Activated T-helper 17 cell treated with anti-CD3 and anti-CD28 coated beads, Interleukin-2, amount 50 U/mL, for 72 hours (primary cell): ENCODE results near the gene KLHL8. TPM values are rescaled to one million over a fixed set of nuclear protein-coding genes. Genes with fewer than 3 reads are reported as not detected.

Source experiments
- ATAC-seq: fragments of 150-1000 bp; cut with Tn5 transposase; replicated peaks from 2 replicates; pipeline ENCODE4 v1.10.0; 2021; ENCODE audit warnings: mild to moderate bottlenecking, moderate library complexity
- H3K27ac Mint-ChIP-seq: one replicate; pipeline ENCODE4 v1.8.0; 2022; ENCODE audit warnings: mixed read lengths
- H3K27me3 Mint-ChIP-seq: one replicate; pipeline ENCODE4 v1.8.0; 2022; ENCODE audit warnings: mixed read lengths
- H3K36me3 Mint-ChIP-seq: one replicate; pipeline ENCODE4 v1.8.0; 2022; ENCODE audit warnings: low read depth, mild to moderate bottlenecking, mixed read lengths
- H3K4me1 Mint-ChIP-seq: one replicate; pipeline ENCODE4 v1.8.0; 2022; ENCODE audit warnings: mixed read lengths
- H3K4me3 Mint-ChIP-seq: one replicate; pipeline ENCODE4 v1.8.0; 2022; ENCODE audit warnings: mild to moderate bottlenecking, mixed read lengths
- H3K9me3 Mint-ChIP-seq: one replicate; pipeline ENCODE4 v1.8.0; 2022; ENCODE audit warnings: mixed read lengths
- total RNA-seq, 2 donors: library from RNA; stranded (reverse); gene quantifications; one replicate each; pipeline ENCODE4 v1.2.3, GENCODE V29; 2022

The KLHL8 gene
- total RNA-seq, 2 donors from 2014 or later: 5.6 to 12.0 TPM

DNA sequence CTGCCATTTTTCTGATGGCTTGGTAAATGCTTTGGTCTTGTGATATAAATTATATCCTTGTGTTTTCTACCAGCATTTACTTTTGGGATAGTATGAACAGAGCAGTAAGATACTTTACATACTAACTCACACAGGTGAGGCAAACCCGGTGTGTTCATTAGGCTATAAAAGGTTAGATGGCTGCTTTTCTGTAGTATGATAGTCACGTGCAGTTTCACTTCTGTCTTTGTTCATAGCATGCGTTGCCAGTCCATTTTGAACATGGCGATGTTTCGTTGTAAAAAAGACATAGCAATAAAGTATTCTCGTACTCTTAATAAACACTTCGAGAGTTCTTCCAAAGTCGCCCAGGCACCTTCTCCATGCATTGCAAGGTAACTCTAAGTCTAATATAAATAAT is 88.4 kb downstream of the KLHL8 start:
- Mint-ChIP-seq H3K4me1 (peaks cover 8% of the 10 kb centered on the region), H3K36me3 (peaks cover 97% of the 10 kb centered on the region), H3K27ac (no peak overlapping the region), H3K4me3 (no peak overlapping the region), H3K27me3 (no peaks in the 10 kb centered on the region), H3K9me3 (no peaks in the 10 kb centered on the region)
- ATAC-seq: no peak

- no peak for ATAC-seq
Observed at GRCh38 chr4:87130985-87131703, 89.3 kb downstream of the KLHL8 start.

DNA sequence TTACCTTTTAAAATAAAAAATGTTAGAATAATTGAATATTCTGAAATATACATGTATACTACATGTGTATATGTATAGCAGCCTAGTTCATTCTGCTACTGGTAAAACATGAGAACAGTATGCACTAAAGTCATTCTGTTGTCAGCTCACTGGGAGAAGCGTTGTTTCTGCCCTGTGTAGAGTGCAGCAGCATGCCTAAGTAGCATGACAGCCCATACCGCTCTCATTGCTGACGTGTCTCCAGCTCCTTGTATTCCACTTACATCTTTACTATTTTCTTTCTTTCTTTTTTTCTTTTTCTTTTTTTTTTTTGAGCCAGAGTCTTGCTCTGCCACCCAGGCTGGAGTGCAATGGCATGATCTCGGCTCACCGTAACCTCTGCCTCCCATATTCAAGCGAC is 90.7 kb downstream of the KLHL8 start:
- Mint-ChIP-seq H3K36me3 (peaks cover 97% of the 10 kb centered on the region), H3K9me3 (no peaks in the 10 kb centered on the region), H3K4me1 (peaks cover 8% of the 10 kb centered on the region), H3K4me3 (no peak overlapping the region), H3K27me3 (no peaks in the 10 kb centered on the region), H3K27ac (no peak overlapping the region)
- ATAC-seq: no peak

More at GRCh38 chr4:87130985-87131703, 89.3 kb downstream of the KLHL8 start:
- Mint-ChIP-seq H3K4me1 (peaks cover 8% of the 10 kb centered on the region), H3K9me3 (no peaks in the 10 kb centered on the region), H3K4me3 (no peak overlapping the region), H3K27ac (no peak overlapping the region), H3K36me3 (peaks cover 97% of the 10 kb centered on the region), H3K27me3 (no peaks in the 10 kb centered on the region)

DNA sequence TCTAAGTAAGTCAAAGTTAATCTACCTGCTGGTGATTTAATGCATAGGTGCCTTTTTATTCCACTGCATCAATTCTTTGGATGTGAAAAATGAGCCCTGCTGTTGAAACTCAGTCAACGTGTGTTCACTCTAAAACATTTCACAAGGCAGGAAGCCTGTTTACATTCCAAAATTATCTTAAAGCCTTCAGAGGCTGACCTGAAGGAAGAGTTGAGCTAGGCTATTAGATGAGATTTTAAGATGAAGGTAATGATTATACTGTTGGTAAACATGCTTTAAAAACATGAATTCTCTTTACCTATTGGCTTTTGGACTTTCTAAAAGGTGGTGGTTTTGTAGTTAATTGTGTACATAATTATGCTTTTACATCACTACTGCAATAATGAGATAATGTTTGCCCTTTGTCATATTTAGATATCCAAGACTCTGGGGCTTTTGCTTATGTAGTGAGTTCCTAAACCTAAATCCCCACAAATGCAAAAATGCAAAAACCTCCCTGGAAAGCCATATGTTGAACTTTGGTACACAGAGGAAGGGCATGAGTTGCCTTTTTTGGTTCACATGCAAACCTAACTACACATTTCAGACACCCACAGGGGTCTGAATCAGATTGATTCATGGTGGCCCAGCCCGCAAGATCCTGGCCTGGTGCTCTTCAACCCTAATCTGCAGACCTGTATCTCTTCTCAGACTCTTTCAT is 92.3 kb downstream of the KLHL8 start:
- Mint-ChIP-seq H3K36me3 (peaks cover 97% of the 10 kb centered on the region), H3K27ac (peak overlapping the region; percentile 72), H3K9me3 (no peaks in the 10 kb centered on the region), H3K4me1 (no peaks in the 10 kb centered on the region), H3K4me3 (no peak overlapping the region), H3K27me3 (no peaks in the 10 kb centered on the region)
- no peak for ATAC-seq

DNA sequence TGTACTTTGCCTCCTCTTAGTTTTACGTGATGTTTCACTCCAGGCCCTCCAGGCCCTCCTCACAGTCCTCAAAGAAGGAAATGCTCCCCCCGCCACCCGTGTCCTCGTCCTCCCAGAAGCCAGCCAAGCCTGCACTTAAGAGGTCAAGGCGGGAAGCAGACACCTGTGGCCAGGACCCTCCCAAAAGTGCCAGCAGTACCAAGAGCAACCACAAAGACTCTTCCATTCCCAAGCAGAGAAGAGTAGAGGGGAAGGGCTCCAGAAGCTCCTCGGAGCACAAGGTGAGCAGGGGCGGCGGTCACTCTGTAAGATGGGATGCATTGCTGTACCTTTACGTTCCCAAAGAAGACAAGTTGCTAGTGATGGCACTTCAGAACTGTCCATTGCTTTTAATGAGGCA is 94.4 kb downstream of the KLHL8 start:
- no peaks in the 10 kb centered on the region for H3K4me1 Mint-ChIP-seq
- no peaks in the 10 kb centered on the region for H3K9me3 Mint-ChIP-seq
- H3K4me3 Mint-ChIP-seq: no peak overlapping the region
- ATAC-seq: no peak
- H3K36me3 Mint-ChIP-seq: peaks cover 92% of the 10 kb centered on the region
- peak overlapping the region; percentile 62 for H3K27ac Mint-ChIP-seq
- H3K27me3 Mint-ChIP-seq: no peaks in the 10 kb centered on the region

GRCh38 chr4:87122252-87122651 is 98.2 kb downstream of the KLHL8 start:
- H3K4me3 Mint-ChIP-seq: no peak overlapping the region
- H3K27ac Mint-ChIP-seq: no peak overlapping the region
- H3K27me3 Mint-ChIP-seq: no peaks in the 10 kb centered on the region
- H3K9me3 Mint-ChIP-seq: no peaks in the 10 kb centered on the region
- no peak for ATAC-seq
- H3K4me1 Mint-ChIP-seq: peaks cover 13% of the 10 kb centered on the region
- H3K36me3 Mint-ChIP-seq: peaks cover 92% of the 10 kb centered on the region

DNA sequence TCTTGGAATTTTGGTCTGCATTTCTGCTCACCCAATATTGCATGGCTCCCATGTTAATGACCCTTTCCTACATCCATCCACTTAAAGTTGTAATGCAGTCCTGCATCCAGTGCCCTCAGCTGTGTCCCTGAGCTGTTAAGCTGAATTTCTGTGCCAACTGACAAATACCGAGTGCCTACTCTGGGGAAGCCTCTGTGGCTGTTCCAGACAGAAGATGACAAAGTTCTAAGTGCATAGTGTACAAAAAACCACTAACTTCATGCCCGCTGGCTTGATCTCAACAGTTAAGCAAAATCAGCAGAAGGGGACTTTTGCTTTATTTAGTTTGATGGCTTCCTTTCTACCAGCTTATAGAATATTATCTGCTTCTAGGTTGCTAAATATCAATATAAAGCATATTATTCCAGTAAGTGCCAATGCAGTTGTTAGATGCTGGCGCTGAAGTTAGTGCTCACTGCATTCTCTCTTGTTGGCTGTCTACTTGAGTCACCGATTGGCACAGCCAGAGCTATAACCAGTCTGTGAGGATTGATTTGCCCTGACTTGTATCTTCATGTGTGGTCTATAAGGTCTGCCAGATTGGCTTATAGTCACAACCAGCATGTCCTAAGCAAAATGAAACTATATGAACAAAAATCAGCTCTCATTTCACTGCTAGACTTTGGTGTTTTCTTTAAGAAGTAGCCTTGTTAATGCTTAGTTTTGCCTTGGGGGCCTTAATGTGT is 98.9 kb downstream of the KLHL8 start:
- H3K4me3 Mint-ChIP-seq: no peak overlapping the region
- no peaks in the 10 kb centered on the region for H3K27me3 Mint-ChIP-seq
- H3K9me3 Mint-ChIP-seq: no peaks in the 10 kb centered on the region
- peaks cover 13% of the 10 kb centered on the region for H3K4me1 Mint-ChIP-seq
- peaks cover 92% of the 10 kb centered on the region for H3K36me3 Mint-ChIP-seq
- H3K27ac Mint-ChIP-seq: peak overlapping the region; percentile 70
- no peak for ATAC-seq

GRCh38 chr4:87120411-87121162 is 99.8 kb downstream of the KLHL8 start:
- Mint-ChIP-seq H3K27ac (peak overlapping the region; percentile 70), H3K9me3 (no peaks in the 10 kb centered on the region)

GRCh38 chr4:87120010-87120409 is 100.4 kb downstream of the KLHL8 start:
- ATAC-seq: peak; percentile 90

More at GRCh38 chr4:87120411-87121162, 99.8 kb downstream of the KLHL8 start:
- H3K4me3 Mint-ChIP-seq: peak overlapping the region; percentile 35
- peaks cover 92% of the 10 kb centered on the region for H3K36me3 Mint-ChIP-seq
- no peak for ATAC-seq
- peaks cover 13% of the 10 kb centered on the region for H3K4me1 Mint-ChIP-seq
- H3K27me3 Mint-ChIP-seq: no peaks in the 10 kb centered on the region

GRCh38 chr4:87118826-87119225 is 101.6 kb downstream of the KLHL8 start:
- Mint-ChIP-seq H3K27ac (peak overlapping the region; percentile 70), H3K4me3 (no peak overlapping the region), H3K27me3 (no peaks in the 10 kb centered on the region), H3K36me3 (peaks cover 92% of the 10 kb centered on the region), H3K4me1 (peaks cover 13% of the 10 kb centered on the region), H3K9me3 (no peaks in the 10 kb centered on the region)
- ATAC-seq: peak; percentile 26

More at GRCh38 chr4:87120010-87120409, 100.4 kb downstream of the KLHL8 start:
- Mint-ChIP-seq H3K9me3 (no peaks in the 10 kb centered on the region), H3K4me1 (peaks cover 13% of the 10 kb centered on the region), H3K36me3 (peaks cover 92% of the 10 kb centered on the region), H3K27me3 (no peaks in the 10 kb centered on the region), H3K27ac (peak overlapping the region; percentile 70), H3K4me3 (peak overlapping the region; percentile 35)

- Mint-ChIP-seq H3K9me3 (no peaks in the 10 kb centered on the region), H3K4me3 (no peak overlapping the region), H3K36me3 (peaks cover 92% of the 10 kb centered on the region), H3K4me1 (peaks cover 13% of the 10 kb centered on the region), H3K27me3 (no peaks in the 10 kb centered on the region), H3K27ac (peak overlapping the region; percentile 70)
- no peak for ATAC-seq
Observed at GRCh38 chr4:87118421-87118820, 102.0 kb downstream of the KLHL8 start.

DNA sequence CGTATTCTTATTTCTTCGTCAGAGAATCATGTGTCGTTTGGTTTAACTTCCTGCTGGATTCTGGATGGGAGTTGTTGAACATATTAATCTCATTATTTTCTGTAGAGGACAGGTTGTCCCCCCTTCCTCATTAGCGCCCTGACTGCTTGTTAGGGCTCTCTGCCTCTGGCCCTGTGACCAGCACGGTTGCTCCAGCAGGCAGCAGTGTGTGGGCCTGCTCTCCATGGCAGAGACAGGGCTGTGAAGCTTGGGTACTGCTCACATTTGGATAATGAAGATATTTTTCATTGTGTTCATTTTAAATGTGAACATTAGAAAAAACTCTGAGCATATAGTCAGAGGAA is 102.7 kb downstream of the KLHL8 start:
- Mint-ChIP-seq H3K9me3 (no peaks in the 10 kb centered on the region), H3K4me1 (peaks cover 13% of the 10 kb centered on the region), H3K36me3 (peaks cover 96% of the 10 kb centered on the region), H3K27ac (no peak overlapping the region), H3K4me3 (no peak overlapping the region), H3K27me3 (no peaks in the 10 kb centered on the region)
- no peak for ATAC-seq

GRCh38 chr4:87117051-87117731 is 103.2 kb downstream of the KLHL8 start:
- H3K27ac Mint-ChIP-seq: peak overlapping the region; percentile 2
- no peak for ATAC-seq
- peaks cover 96% of the 10 kb centered on the region for H3K36me3 Mint-ChIP-seq
- peaks cover 13% of the 10 kb centered on the region for H3K4me1 Mint-ChIP-seq
- H3K4me3 Mint-ChIP-seq: no peak overlapping the region
- no peaks in the 10 kb centered on the region for H3K27me3 Mint-ChIP-seq
- H3K9me3 Mint-ChIP-seq: no peaks in the 10 kb centered on the region

DNA sequence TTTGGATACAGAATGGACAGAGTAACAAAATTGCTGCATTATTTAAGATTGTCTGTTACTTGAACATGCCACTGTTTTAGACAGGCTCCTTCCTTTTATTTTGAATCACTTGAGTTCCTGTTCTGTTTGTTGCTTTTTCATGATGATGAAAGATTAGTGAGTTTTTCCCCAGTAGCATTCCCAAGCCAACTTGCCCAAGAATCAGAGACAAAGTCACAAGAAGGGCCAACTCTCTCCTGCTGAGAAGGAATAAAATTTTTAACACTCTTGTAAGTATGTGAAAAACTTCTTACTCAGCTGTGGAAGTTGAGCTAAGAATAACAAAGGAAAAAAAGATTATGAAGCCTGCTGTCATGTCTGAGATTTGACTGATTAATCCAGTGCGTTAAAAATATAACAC is 104.2 kb downstream of the KLHL8 start:
- Mint-ChIP-seq H3K27ac (no peak overlapping the region), H3K9me3 (no peaks in the 10 kb centered on the region), H3K4me1 (peaks cover 16% of the 10 kb centered on the region), H3K27me3 (no peaks in the 10 kb centered on the region), H3K36me3 (peaks cover 96% of the 10 kb centered on the region), H3K4me3 (no peak overlapping the region)
- ATAC-seq: no peak
